ENCODE results near the gene MLPH.
A peak's percentile ranks its signal among the peaks of the same experiment; 100 is the strongest.

Gene MLPH

DNA sequence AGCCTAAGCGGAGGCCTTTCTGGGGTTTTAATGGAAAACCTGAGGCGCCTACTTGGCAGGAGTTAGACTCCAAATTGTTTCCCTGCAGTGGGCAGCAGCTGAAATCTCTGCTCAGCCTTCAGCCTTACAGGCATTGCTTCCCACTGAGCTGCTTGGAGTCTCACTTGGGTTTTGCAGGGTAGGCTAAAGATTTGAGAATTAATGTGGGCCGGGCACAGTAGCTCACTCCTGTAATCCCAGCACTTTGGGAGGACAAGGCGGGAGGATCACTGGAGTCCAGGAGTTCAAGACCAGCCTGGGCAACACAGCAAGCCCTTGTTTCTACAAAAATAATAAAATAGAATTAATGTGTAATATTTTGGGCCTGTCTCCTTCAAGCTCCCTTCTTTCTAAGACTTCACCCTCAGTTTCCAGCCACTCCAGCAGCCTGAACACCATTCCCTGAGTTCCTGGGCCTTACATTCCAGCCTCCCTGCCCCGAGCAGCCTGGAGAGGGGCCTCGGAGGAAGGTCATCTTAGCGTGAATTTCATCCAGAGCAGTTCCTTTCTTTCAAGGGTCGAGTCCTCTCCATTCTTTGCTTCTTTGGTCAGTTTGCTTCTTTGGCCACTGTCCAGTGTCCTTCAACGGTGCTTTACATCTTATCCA lies 112.5 kb downstream of the MLPH start:
- H3K4me2 ChIP-seq (ENCODE audit: low read depth, low read length, poor library complexity, severe bottlenecking), result no peak overlapping the region
- H2AFZ ChIP-seq (ENCODE audit: low read length), result no peak overlapping the region
- no peaks in the 10 kb centered on the region for H3K79me2 ChIP-seq (ENCODE audit: insufficient read depth, low read length)
- H3K36me3 ChIP-seq (ENCODE audit: insufficient read depth, low read length), result no peaks in the 10 kb centered on the region
- H3F3A ChIP-seq (ENCODE audit: low read depth), result no peaks in the 10 kb centered on the region
- H3K9me3 ChIP-seq (ENCODE audit: insufficient read depth, low read depth, low read length), result no peaks in the 10 kb centered on the region
- H3K9ac ChIP-seq (ENCODE audit: low read depth, low read length, poor library complexity, severe bottlenecking), result no peak overlapping the region
- H3K4me3 ChIP-seq (ENCODE audit: low read length, poor library complexity, severe bottlenecking), result no peak overlapping the region
- peaks cover 32% of the 10 kb centered on the region for H3K4me1 ChIP-seq (ENCODE audit: insufficient read depth, low read length, poor library complexity, severe bottlenecking)
- H3K27me3 ChIP-seq (ENCODE audit: insufficient read depth, low read length, poor library complexity, severe bottlenecking), result no peaks in the 10 kb centered on the region
- no peaks in the 10 kb centered on the region for H3K9me2 ChIP-seq (replicated peaks; ENCODE audit: low read depth, low read length)
- H4K20me1 ChIP-seq (ENCODE audit: insufficient read depth, low read length, poor library complexity, severe bottlenecking), result no peaks in the 10 kb centered on the region
- no peak for TF ChIP-seq EZH2phosphoT487 (IDR thresholded peaks at IDR 0.05; ENCODE audit: borderline replicate concordance)
- TF ChIP-seq, protein P1, sequence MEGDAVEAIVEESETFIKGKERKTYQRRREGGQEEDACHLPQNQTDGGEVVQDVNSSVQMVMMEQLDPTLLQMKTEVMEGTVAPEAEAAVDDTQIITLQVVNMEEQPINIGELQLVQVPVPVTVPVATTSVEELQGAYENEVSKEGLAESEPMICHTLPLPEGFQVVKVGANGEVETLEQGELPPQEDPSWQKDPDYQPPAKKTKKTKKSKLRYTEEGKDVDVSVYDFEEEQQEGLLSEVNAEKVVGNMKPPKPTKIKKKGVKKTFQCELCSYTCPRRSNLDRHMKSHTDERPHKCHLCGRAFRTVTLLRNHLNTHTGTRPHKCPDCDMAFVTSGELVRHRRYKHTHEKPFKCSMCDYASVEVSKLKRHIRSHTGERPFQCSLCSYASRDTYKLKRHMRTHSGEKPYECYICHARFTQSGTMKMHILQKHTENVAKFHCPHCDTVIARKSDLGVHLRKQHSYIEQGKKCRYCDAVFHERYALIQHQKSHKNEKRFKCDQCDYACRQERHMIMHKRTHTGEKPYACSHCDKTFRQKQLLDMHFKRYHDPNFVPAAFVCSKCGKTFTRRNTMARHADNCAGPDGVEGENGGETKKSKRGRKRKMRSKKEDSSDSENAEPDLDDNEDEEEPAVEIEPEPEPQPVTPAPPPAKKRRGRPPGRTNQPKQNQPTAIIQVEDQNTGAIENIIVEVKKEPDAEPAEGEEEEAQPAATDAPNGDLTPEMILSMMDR (conservative IDR thresholded peaks at IDR 0.05; ENCODE audit: low read length), result no peak

DNA sequence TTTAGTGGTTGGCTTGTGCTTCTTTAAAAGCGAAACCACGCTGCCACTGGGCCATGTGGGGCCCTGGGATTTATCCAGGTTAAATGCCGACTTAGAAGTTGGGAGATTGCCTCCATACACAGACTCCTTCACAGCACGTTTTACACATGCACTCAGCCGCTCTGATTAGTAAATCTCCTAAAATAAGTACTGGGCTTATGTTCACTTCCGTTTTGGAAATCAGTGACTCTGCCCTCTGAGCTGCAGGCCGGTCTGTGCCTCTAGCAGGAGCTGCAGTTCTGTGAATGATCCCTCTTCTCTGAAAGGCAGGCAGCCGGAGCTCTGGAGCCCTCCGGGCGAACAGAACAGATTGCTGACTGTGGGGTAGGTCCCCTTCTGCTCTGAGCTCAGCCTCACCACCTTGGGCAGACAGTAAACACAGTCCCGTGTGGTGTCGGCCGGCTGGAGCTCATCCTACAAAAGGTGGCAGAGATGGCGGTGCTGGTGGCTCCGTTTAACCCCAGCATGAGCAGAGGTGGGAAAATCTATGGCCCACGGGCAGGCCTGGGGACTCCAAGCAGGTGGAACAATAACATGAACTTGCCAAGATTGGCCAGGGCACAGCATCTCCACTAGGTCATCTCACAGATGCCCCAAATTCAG lies 113.3 kb downstream of the MLPH start:
- peaks cover 39% of the 10 kb centered on the region for H3K4me1 ChIP-seq (ENCODE audit: insufficient read depth, low read length, poor library complexity, severe bottlenecking)
- no peaks in the 10 kb centered on the region for H3F3A ChIP-seq (ENCODE audit: low read depth)
- no peak overlapping the region for H3K9ac ChIP-seq (ENCODE audit: low read depth, low read length, poor library complexity, severe bottlenecking)
- H3K27me3 ChIP-seq (ENCODE audit: insufficient read depth, low read length, poor library complexity, severe bottlenecking), result no peaks in the 10 kb centered on the region
- H3K36me3 ChIP-seq (ENCODE audit: insufficient read depth, low read length), result no peaks in the 10 kb centered on the region
- H3K9me3 ChIP-seq (ENCODE audit: insufficient read depth, low read depth, low read length), result no peaks in the 10 kb centered on the region
- no peaks in the 10 kb centered on the region for H4K20me1 ChIP-seq (ENCODE audit: insufficient read depth, low read length, poor library complexity, severe bottlenecking)
- no peak for TF ChIP-seq EZH2phosphoT487 (IDR thresholded peaks at IDR 0.05; ENCODE audit: borderline replicate concordance)
- TF ChIP-seq, protein P1 (conservative IDR thresholded peaks at IDR 0.05; ENCODE audit: low read length), result no peak
- no peaks in the 10 kb centered on the region for H3K79me2 ChIP-seq (ENCODE audit: insufficient read depth, low read length)
- H3K4me2 ChIP-seq (ENCODE audit: low read depth, low read length, poor library complexity, severe bottlenecking), result no peak overlapping the region
- no peaks in the 10 kb centered on the region for H3K9me2 ChIP-seq (replicated peaks; ENCODE audit: low read depth, low read length)
- H3K4me3 ChIP-seq (ENCODE audit: low read length, poor library complexity, severe bottlenecking), result no peak overlapping the region
- H2AFZ ChIP-seq (ENCODE audit: low read length), result no peak overlapping the region; the same call in 1 of the 2 replicates

DNA sequence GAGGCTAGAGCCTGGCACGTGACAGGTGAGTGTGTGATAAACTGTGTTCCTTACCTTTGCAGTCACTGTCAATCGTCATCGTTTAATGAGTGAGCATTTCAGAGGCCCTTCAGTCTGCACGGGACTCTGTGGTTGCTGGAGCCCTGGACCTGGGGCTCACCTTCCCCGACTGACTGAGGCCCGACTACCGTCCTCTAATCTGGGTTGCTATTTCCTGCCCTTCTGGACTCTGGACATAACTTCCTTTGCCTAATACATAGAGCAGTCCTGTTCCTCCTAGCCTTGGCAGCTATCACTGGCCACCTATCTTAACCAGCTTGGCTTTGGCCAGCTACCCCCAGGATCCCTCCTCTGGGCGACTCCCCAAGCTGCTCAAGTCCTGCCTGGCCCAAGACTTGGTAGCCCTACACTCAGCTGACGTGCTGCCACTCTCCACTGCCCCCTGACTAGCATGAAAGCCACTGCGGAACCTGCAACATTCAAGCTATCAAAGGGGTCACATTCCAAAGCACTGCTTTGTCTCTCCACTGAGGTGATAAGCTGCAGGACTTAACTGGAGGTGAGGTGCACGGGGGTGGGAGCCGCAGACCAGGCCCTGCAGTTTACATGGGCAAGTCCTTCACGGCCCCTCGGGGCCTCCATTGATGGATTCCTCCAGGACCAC lies 114.5 kb downstream of the MLPH start:
- H3K4me3 ChIP-seq (ENCODE audit: low read length, poor library complexity, severe bottlenecking), result no peak overlapping the region
- no peaks in the 10 kb centered on the region for H3K36me3 ChIP-seq (ENCODE audit: insufficient read depth, low read length)
- H2AFZ ChIP-seq (ENCODE audit: low read length), result 0 out of 2 replicates have a peak overlapping the region, but pooled peaks have one; percentile 35
- H3K9me3 ChIP-seq (ENCODE audit: insufficient read depth, low read depth, low read length), result no peaks in the 10 kb centered on the region
- no peak for TF ChIP-seq EZH2phosphoT487 (IDR thresholded peaks at IDR 0.05; ENCODE audit: borderline replicate concordance)
- TF ChIP-seq, protein P1 (conservative IDR thresholded peaks at IDR 0.05; ENCODE audit: low read length), result peak; percentile 53; the same call in 1 of the 2 replicates
- no peaks in the 10 kb centered on the region for H3F3A ChIP-seq (ENCODE audit: low read depth)
- no peaks in the 10 kb centered on the region for H3K9me2 ChIP-seq (replicated peaks; ENCODE audit: low read depth, low read length)
- H3K9ac ChIP-seq (ENCODE audit: low read depth, low read length, poor library complexity, severe bottlenecking), result peak overlapping the region; percentile 18
- peak overlapping the region; percentile 68 for H3K4me2 ChIP-seq (ENCODE audit: low read depth, low read length, poor library complexity, severe bottlenecking)
- H3K79me2 ChIP-seq (ENCODE audit: insufficient read depth, low read length), result no peaks in the 10 kb centered on the region
- peaks cover 44% of the 10 kb centered on the region for H3K4me1 ChIP-seq (ENCODE audit: insufficient read depth, low read length, poor library complexity, severe bottlenecking)
- no peaks in the 10 kb centered on the region for H3K27me3 ChIP-seq (ENCODE audit: insufficient read depth, low read length, poor library complexity, severe bottlenecking)
- H4K20me1 ChIP-seq (ENCODE audit: insufficient read depth, low read length, poor library complexity, severe bottlenecking), result no peaks in the 10 kb centered on the region
